Mesendoderm (in vitro differentiated cells): ENCODE measurements around the gene POLR1A.

Experiments
- DNase-seq: peaks from one replicate; pipeline ENCODE4 v3.0.0; 2013
- H2AK5ac ChIP-seq: 2 replicates; pipeline ENCODE4 v1.6.1; 2013; ENCODE audit warnings: low read length, inconsistent platforms
- H2BK120ac ChIP-seq: 2 replicates; pipeline ENCODE4 v1.6.1; 2013; ENCODE audit warnings: low read depth, mild to moderate bottlenecking, low read length, moderate library complexity, mixed read lengths
- H2BK15ac ChIP-seq: replicated peaks from 2 replicates; pipeline ENCODE4 v1.6.1; 2013; ENCODE audit warnings: low read depth, mild to moderate bottlenecking, moderate library complexity
- H2BK5ac ChIP-seq: 2 replicates; pipeline ENCODE4 v1.6.1; 2013; ENCODE audit warnings: low read length, inconsistent platforms
- H3K18ac ChIP-seq: 2 replicates; pipeline ENCODE4 v1.6.1; 2013; ENCODE audit warnings: mild to moderate bottlenecking, low read length, mixed read lengths
- H3K23ac ChIP-seq: one replicate; pipeline ENCODE4 v1.6.1; 2013; ENCODE audit warnings: low read length
- H3K27ac ChIP-seq: 2 replicates; pipeline ENCODE4 v1.5.1; 2013; ENCODE audit warnings: low read depth, mild to moderate bottlenecking, inconsistent platforms, low read length, moderate library complexity
- H3K27me3 ChIP-seq: 2 replicates; pipeline ENCODE4 v1.6.1; 2013; ENCODE audit warnings: low read length, control low read depth, mild to moderate bottlenecking, inconsistent platforms; ENCODE audit not compliant: insufficient read depth, poor library complexity
- H3K36me3 ChIP-seq: 2 replicates; pipeline ENCODE4 v1.6.1; 2013; ENCODE audit warnings: low read length, inconsistent platforms; ENCODE audit not compliant: control insufficient read depth, insufficient read depth
- H3K4ac ChIP-seq: one replicate; pipeline ENCODE4 v1.6.1; 2013; ENCODE audit warnings: low read depth, mild to moderate bottlenecking, low read length, moderate library complexity
- H3K4me1 ChIP-seq: 2 replicates; pipeline ENCODE4 v1.6.1; 2013; ENCODE audit warnings: low read depth, low read length, inconsistent platforms; ENCODE audit not compliant: control insufficient read depth
- H3K4me2 ChIP-seq: 2 replicates; pipeline ENCODE4 v1.6.1; 2013; ENCODE audit warnings: low read length
- H3K4me3 ChIP-seq: 2 replicates; pipeline ENCODE4 v1.5.1; 2013; ENCODE audit warnings: mild to moderate bottlenecking, low read length
- H3K56ac ChIP-seq: one replicate; pipeline ENCODE4 v1.6.1; 2013; ENCODE audit warnings: low read length
- H3K79me1 ChIP-seq: 2 replicates; pipeline ENCODE4 v1.6.1; 2013; ENCODE audit warnings: low read length, inconsistent platforms
- H3K79me2 ChIP-seq: 2 replicates; pipeline ENCODE4 v1.6.1; 2013; ENCODE audit warnings: mild to moderate bottlenecking, low read length; ENCODE audit not compliant: control insufficient read depth, insufficient read depth
- H3K9ac ChIP-seq: 2 replicates; pipeline ENCODE4 v1.6.1; 2013; ENCODE audit warnings: low read length, inconsistent platforms
- H4K5ac ChIP-seq: one replicate; pipeline ENCODE4 v1.6.1; 2013; ENCODE audit warnings: low read length
- H4K8ac ChIP-seq: one replicate; pipeline ENCODE4 v1.6.1; 2013; ENCODE audit warnings: low read depth, mild to moderate bottlenecking, control low read depth, low read length, moderate library complexity
- WGBS: extraction: QIAGEN DNeasy Blood & Tissue Kit; methylation state at CpG from one replicate; pipeline ENCODE4 v1.1.7; 2013; ENCODE audit warnings: low lambda C conversion rate, missing lambda C conversion rate; ENCODE audit not compliant: insufficient coverage; ENCODE audit errors: extremely low coverage; 5-methylcytosine and 5-hydroxymethylcytosine counted together
- small RNA-seq: library from polyadenylated mRNA; stranded (forward); fragments of <200 nt; extraction: miRNeasy Mini kit (QIAGEN cat#:217004); gene quantifications from one replicate; pipeline ENCODE3, GENCODE V24; 2013; ENCODE audit not compliant: insufficient read depth

POLR1A gene

GRCh38 chr2:85972355-85972754, 133.3 kb downstream of the POLR1A start:
- Histone ChIP-seq H4K8ac (no peak overlapping the region), H3K56ac (no peak overlapping the region), H3K79me1 (no peaks in the 10 kb centered on the region), H2AK5ac (no peak overlapping the region), H3K9ac (no peak overlapping the region), H3K4ac (no peak overlapping the region), H3K4me2 (no peak overlapping the region), H4K5ac (no peak overlapping the region), H3K27ac (no peak overlapping the region), H3K36me3 (no peaks in the 10 kb centered on the region), H3K4me1 (no peaks in the 10 kb centered on the region), H2BK5ac (no peak overlapping the region), H2BK120ac (no peak overlapping the region), H2BK15ac (no peak overlapping the region), H3K27me3 (no peaks in the 10 kb centered on the region), H3K18ac (no peak overlapping the region), H3K79me2 (no peaks in the 10 kb centered on the region), H3K4me3 (no peak overlapping the region), H3K23ac (no peak overlapping the region)
- DNase-seq, result no peak
- no CpG with 5 or more reads among the region's 1 CpG for WGBS

GRCh38 chr2:85971366-85971765, 134.3 kb downstream of the POLR1A start:
- Histone ChIP-seq H3K4ac (no peak overlapping the region), H3K4me1 (no peaks in the 10 kb centered on the region), H3K4me2 (no peak overlapping the region), H2BK15ac (no peak overlapping the region), H2AK5ac (no peak overlapping the region), H3K36me3 (no peaks in the 10 kb centered on the region), H2BK120ac (no peak overlapping the region), H3K23ac (no peak overlapping the region), H3K27me3 (no peaks in the 10 kb centered on the region), H3K18ac (no peak overlapping the region), H3K56ac (no peak overlapping the region), H4K8ac (no peak overlapping the region), H3K27ac (no peak overlapping the region), H4K5ac (no peak overlapping the region), H3K9ac (no peak overlapping the region), H2BK5ac (no peak overlapping the region), H3K4me3 (no peak overlapping the region), H3K79me2 (no peaks in the 10 kb centered on the region), H3K79me1 (no peaks in the 10 kb centered on the region)
- no peak for DNase-seq

Small RNA genes within 50 kb of the gene (small RNA-seq; reads per million reads assigned to genes)
- 60.5 reads per million, percentile 95 among the genes with 10 or more reads in this experiment for gene SNORD94
